ENCODE measurements around the gene HOMER2.
"Not testable (repeated sequence)": the region's sequence is repeated elsewhere in the genome, so short reads cannot be mapped to it uniquely, and the experiment has no call there.

HOMER2 gene

GRCh38 chr15:82966671-82967071 lies 14.2 kb upstream of the HOMER2 start:
- in situ Hi-C loops (cut with MboI; ENCODE audit: low sequenced_read_pairs) = no loop called here

DNA sequence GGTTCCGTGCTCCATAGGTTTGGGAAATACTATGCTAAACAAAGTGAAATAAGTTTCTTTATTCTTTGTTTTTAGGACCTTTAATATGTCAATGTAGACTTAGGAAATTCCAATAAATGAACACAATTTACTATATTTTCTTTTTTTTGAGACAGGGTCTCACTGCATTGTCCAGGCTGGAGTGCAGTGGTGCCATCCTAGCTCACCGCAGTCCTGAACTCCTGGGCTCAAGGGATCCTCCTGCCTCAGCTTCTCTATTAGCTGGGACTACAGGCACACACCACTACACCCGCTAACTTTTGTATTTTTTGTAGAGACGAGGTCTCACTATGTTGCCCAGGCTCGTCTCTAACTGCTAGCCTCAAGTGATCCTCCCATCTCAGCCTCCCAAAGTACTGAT lies 12.4 kb upstream of the HOMER2 start:
- in situ Hi-C loops (cut with MboI; ENCODE audit: low sequenced_read_pairs) = no loop called here

- in situ Hi-C loops (cut with MboI; ENCODE audit: low sequenced_read_pairs) = no loop called here
These were observed 11.2 kb upstream of the HOMER2 start for GRCh38 chr15:82963471-82964341.

DNA sequence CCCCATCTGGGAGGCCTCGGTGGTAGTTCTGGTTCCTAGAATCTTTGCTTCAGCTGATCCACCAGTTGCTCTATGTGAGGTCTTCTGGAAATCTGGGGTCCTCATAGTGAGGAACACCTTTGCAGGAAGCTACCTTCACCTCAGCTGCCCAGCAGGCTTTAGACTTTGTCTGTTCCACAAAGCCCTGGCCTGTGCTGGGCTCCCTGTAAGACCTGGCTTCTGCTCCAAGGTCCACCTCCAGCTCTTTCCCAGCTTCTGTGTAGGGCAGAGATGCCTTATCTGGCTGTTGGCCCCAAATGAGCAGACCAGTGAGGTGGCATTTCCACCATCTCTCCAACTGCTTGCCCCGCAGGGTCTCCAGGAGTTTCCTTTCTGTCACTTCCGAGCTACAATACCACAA lies 8.2 kb upstream of the HOMER2 start:
- in situ Hi-C loops (cut with MboI; ENCODE audit: low sequenced_read_pairs) = no loop called here

- in situ Hi-C loops (cut with MboI; ENCODE audit: low sequenced_read_pairs) = no loop called here
These were observed 6.9 kb upstream of the HOMER2 start for GRCh38 chr15:82959423-82959822.

DNA sequence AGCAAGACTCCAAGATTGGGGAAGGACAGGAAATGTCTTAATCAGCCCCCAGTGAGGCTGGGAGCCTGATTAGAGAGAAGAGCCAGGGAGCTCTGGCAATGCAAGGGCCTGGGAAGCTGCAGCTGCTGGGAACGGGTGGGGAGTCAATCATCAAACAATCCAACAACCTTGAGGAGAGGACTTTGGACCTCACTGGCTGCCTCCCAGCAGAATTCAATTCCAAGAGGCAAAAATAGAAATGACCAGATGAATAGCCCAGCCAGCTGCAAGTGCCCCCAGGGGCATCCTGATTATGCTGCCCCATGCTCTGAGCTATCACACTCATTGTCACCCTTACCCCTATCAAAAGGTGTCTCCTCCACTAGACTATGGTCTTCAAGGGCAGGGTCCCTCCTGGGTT lies 6.1 kb upstream of the HOMER2 start:
- in situ Hi-C loops (cut with MboI; ENCODE audit: low sequenced_read_pairs) = no loop called here

DNA sequence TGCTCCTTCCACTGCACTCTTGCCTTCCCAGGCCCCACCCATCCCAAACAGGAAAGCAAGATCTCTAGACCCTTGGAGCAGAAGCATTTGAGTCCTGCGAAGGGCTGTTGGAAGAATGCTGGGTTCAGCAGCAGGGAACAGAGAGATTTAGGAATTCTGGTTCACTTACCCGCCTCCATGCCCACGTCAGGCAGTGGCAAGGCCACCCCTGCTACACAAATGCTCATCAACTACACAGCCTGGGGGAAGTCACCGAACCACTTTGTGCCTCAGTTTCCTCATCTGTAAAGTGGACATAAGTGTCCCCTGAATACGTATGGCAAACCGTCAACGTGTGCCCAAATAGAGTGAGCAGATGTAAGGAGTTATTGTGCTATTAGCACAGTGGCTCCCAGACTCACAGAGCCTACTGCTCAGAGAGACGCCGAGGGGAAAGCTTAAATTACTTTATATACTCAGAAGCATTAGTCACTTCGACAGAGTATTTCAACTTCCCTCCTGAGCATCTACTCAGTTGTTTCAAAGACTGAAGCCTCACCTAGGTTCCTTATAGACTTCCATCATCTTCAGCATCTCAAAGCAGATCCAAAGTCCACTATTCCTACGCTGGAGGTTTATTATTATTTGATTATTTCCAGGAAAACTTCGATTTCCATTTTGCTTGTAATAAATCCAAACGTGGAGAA lies 905 bp downstream of the HOMER2 start:
- in situ Hi-C loops (cut with MboI; ENCODE audit: low sequenced_read_pairs) = no loop called here

DNA sequence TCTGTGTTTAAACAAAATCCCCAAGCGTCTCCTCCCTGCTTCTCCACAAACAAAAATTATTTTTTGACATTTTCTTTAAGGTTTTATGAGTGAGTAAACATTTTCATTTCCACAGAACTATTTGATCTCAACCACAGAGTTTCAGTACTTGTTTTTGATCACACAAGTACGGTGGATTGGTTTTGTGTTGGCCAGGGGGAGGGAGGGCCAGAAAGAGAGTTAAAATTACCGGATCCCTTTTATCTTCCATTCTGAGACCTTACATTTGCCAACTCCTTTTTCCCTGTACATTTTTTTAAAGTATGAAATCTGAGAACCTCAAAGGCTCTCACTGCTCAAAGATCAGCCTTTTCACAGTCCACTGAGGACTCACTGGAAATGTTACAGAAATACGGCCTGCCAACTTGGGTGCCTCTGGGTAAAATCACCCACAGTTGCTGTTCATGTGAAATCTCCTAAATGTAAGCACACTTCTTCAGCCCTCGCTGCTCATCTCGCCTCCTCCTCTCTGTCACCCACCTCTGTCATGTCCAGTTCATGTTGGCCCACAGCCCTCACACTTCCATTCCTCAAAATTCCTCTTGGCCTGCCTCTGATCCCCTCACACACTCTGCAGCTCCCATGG lies 1.7 kb downstream of the HOMER2 start:
- in situ Hi-C loops (cut with MboI; ENCODE audit: low sequenced_read_pairs) = no loop called here

DNA sequence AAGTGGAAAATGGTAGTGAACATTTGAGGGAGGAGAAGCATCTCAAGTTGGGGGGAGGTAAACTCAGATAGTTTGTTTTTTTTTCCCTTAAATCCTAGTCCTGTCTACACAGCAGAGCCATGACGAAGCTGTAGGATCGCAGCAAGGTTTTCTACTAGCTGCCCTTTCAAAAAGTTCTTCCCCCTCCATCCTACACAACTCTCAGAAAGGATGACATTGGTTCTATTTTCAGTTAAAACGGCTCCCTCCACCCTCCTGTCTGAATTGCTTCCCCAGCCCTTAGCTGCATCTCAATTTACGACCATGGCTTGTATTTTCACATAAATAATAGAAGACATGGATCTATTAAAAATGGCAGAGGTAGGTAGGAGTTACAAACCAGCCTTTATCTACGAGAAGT lies 2.2 kb downstream of the HOMER2 start:
- in situ Hi-C loops (cut with MboI; ENCODE audit: low sequenced_read_pairs) = no loop called here

DNA sequence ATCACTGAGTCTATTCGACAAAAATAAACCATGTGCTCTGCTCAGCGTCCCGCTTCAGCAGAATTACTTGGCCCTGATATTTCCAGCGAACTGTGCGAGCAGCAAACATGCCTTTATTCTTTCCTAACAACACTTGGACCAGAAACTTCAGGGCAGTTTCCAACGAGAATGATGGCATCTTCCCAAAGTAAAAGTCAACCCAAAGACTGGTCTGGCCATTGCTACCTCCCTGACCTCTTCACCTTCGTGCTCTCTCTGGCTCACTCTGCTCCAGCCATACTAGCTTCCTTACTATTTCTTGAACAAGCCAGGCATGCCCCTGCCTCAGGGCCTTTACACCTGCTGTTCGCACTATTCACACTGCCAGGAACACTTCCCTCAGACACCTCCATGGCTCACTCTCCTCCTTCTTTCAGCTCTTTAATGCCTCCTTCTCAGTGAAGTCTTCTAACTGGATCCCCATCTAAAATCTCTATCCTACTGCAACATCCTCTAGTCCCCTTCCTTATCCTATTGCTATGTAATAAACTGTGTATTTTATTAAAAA lies 6.3 kb downstream of the HOMER2 start:
- in situ Hi-C loops (cut with MboI; ENCODE audit: low sequenced_read_pairs) = no loop called here

GRCh38 chr15:82945326-82945725 lies 7.2 kb downstream of the HOMER2 start:
- in situ Hi-C loops (cut with MboI; ENCODE audit: low sequenced_read_pairs) = no loop called here

- in situ Hi-C loops (cut with MboI; ENCODE audit: low sequenced_read_pairs) = no loop called here
These were observed 7.7 kb downstream of the HOMER2 start for GRCh38 chr15:82944821-82945220.

- in situ Hi-C loops (cut with MboI; ENCODE audit: low sequenced_read_pairs) = no loop called here
These were observed 8.5 kb downstream of the HOMER2 start for GRCh38 chr15:82944056-82944455.

- in situ Hi-C loops (cut with MboI; ENCODE audit: low sequenced_read_pairs) = no loop called here
These were observed 9.3 kb downstream of the HOMER2 start for GRCh38 chr15:82943176-82943575.

GRCh38 chr15:82942691-82943090 lies 9.8 kb downstream of the HOMER2 start:
- in situ Hi-C loops (cut with MboI; ENCODE audit: low sequenced_read_pairs) = no loop called here

GRCh38 chr15:82939678-82940077 lies 12.8 kb downstream of the HOMER2 start:
- in situ Hi-C loops (cut with MboI; ENCODE audit: low sequenced_read_pairs) = not testable (repeated sequence)

DNA sequence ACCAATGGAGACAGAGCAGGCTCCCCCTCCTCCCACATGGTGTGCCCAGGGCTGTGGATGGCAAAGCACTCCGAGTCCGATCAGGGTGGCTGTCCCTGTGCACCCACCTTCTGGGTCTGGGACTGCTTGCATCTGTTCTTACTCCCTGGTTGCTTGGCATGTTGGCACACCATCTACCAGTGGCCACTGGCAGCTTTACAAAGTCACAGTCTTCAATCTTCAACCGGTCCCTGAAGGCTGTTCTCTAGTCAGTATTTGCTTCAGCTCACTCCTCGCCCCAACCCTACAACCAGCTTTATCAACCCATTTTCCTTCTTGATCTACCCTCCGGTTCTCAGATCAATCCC lies 14.8 kb downstream of the HOMER2 start:
- in situ Hi-C loops (cut with MboI; ENCODE audit: low sequenced_read_pairs) = no loop called here

DNA sequence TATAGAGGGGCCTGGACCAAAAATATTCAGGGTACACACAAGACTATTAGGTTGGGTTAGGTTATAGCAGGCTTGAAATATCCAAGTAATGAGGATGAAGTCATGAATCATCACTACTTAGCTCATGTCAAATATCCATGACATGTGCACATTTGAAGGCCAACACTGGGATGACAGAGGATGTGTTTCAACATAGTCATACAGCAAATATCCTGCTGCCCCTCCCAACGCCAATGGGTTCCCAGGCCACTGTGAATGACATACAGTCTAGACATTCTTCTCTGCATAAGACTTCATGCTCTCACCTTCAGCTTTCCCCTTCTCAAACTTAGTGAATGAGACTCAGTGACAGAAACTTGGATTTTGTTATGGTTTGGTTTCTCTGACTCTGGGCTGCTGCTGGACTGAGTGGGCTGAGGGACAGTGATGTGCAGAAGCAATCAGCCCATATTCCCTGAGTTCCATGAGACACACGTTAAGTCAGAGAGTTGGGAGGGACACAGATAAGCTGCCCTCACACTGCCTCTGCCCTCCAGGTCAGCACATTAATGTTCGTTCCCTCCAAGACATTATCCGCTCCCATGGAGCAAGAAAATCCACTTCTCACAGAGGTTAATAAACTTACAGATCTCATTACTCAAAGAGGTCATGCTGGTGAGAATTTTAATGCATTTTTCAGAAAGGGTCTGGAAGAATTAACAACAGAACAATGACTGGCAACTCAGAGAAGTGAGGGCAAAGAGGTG lies 15.4 kb downstream of the HOMER2 start:
- in situ Hi-C loops (cut with MboI; ENCODE audit: low sequenced_read_pairs) = no loop called here

GRCh38 chr15:82935382-82935781 lies 17.1 kb downstream of the HOMER2 start:
- in situ Hi-C loops (cut with MboI; ENCODE audit: low sequenced_read_pairs) = no loop called here

DNA sequence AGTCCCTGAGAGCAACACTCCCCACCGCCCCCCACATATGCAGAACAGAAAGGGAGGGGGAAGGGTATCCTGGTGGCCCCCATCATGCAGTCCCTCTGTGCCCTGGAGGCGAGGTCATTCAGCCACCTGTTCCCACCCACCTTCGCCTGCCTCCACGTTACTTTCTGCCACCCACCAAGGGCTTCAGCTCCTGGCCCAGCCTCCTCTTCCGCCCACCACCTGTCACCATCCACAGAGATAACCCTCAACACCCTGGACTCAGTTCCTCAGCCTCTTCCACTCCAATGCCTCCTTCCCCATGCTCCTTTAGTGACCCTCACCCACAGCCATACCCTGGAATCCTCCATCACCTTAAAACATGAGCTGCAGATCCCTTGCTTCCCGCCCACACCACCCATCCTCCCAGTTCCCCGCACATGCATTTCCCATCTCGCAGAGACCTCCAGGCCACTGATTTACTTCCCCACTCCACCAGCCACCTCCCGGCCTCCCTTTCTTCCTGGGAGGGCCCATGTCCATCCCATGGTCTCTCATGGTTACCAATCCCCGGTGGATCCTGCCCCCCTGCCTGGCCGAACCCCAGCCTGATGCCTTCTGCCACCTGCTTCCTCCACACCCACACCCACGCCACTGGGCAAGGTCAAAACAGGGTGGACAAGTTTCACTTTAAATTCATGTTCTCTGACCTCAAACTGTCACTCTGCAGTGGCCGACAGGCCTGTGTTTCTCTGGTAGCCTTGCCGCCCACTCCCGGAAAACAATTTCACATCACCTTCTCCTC lies 18.2 kb downstream of the HOMER2 start:
- in situ Hi-C loops (cut with MboI; ENCODE audit: low sequenced_read_pairs) = no loop called here

All from hTERT RPE-1 (cell line).